GM23338 (cell line): ENCODE results near the gene MFN1. TPM values are rescaled to one million over a fixed set of nuclear protein-coding genes. Genes with fewer than 3 reads are reported as not detected.

Experiments
- ATAC-seq: fragments of 200-7000 bp; cut with Tn5 transposase; 3 replicates; pipeline ENCODE4 v1.9.1; 2020
- DNase-seq: peaks from one replicate; pipeline ENCODE4 v3.0.0-alpha.2; 2015; ENCODE audit warnings: low spot score
- H2AFZ ChIP-seq: fragments of 200-600 bp; sonication (generic); 2 replicates; pipeline ENCODE4 v1.8.0; 2016; ENCODE audit warnings: antibody characterized with exemption, mild to moderate bottlenecking, moderate library complexity
- H3F3A ChIP-seq: fragments of 200-600 bp; sonication (generic); replicated peaks from 2 replicates; pipeline ENCODE4 v1.8.0; 2017; ENCODE audit warnings: antibody characterized with exemption, mixed run types, low read depth
- H3K27ac ChIP-seq: fragments of 200-600 bp; sonication (generic); 2 replicates; pipeline ENCODE4 v1.6.1; 2016; ENCODE audit warnings: low read depth
- H3K27me3 ChIP-seq: fragments of 200-600 bp; sonication (generic); 2 replicates; pipeline ENCODE4 v1.8.0; 2016; ENCODE audit warnings: mild to moderate bottlenecking, mixed run types, moderate library complexity; ENCODE audit not compliant: insufficient read depth
- H3K36me3 ChIP-seq: fragments of 200-600 bp; sonication (generic); 2 replicates; pipeline ENCODE4 v1.8.0; 2016; ENCODE audit warnings: mild to moderate bottlenecking; ENCODE audit not compliant: insufficient read depth
- H3K4me1 ChIP-seq: fragments of 200-600 bp; sonication (generic); 2 replicates; pipeline ENCODE4 v1.8.0; 2016; ENCODE audit warnings: mild to moderate bottlenecking, moderate library complexity; ENCODE audit not compliant: insufficient read depth
- H3K4me2 ChIP-seq: fragments of 200-600 bp; sonication (generic); 2 replicates; pipeline ENCODE4 v1.7.1; 2017; ENCODE audit warnings: mixed run types
- H3K4me3 ChIP-seq: fragments of 200-600 bp; sonication (generic); 2 replicates; pipeline ENCODE4 v1.6.1; 2016; ENCODE audit warnings: mixed run types
- H3K79me2 ChIP-seq: fragments of 200-600 bp; sonication (generic); replicated peaks from 2 replicates; pipeline ENCODE4 v1.8.0; 2017; ENCODE audit warnings: mild to moderate bottlenecking; ENCODE audit not compliant: insufficient read depth
- H3K9me2 ChIP-seq: fragments of 200-600 bp; sonication (generic); 2 replicates; pipeline ENCODE4 v1.8.0; 2017; ENCODE audit not compliant: insufficient read depth
- H4K20me1 ChIP-seq: fragments of 200-600 bp; sonication (generic); replicated peaks from 2 replicates; pipeline ENCODE4 v1.8.0; 2017; ENCODE audit warnings: mild to moderate bottlenecking; ENCODE audit not compliant: insufficient read depth
- H3K27ac Mint-ChIP-seq: 2 replicates; pipeline ENCODE4 v1.8.0; 2020; ENCODE audit warnings: inconsistent platforms, mild to moderate bottlenecking, moderate library complexity, mixed read lengths
- H3K27me3 Mint-ChIP-seq: 3 replicates; pipeline ENCODE4 v1.8.0; 2022; ENCODE audit warnings: low read depth, mild to moderate bottlenecking, moderate library complexity, mixed read lengths, inconsistent platforms; ENCODE audit not compliant: insufficient read depth, poor library complexity
- H3K36me3 Mint-ChIP-seq: 3 replicates; pipeline ENCODE4 v1.8.0; 2021; ENCODE audit warnings: low read depth, mild to moderate bottlenecking, inconsistent platforms, moderate library complexity, mixed read lengths
- H3K4me1 Mint-ChIP-seq: 3 replicates; pipeline ENCODE4 v1.8.0; 2020; ENCODE audit warnings: mild to moderate bottlenecking, inconsistent platforms, mixed read lengths
- H3K4me3 Mint-ChIP-seq: 3 replicates; pipeline ENCODE4 v1.8.0; 2021; ENCODE audit warnings: moderate library complexity, mild to moderate bottlenecking, inconsistent platforms, mixed read lengths
- H3K9me3 Mint-ChIP-seq: 3 replicates; pipeline ENCODE4 v1.8.0; 2020; ENCODE audit warnings: moderate library complexity, mild to moderate bottlenecking, inconsistent platforms, mixed read lengths
- CREB1 ChIP-seq: fragments of 250-450 bp; sonication (Bioruptor Pico); IDR thresholded peaks from 2 replicates; pipeline ENCODE4 v1.5.0; 2020; ENCODE audit warnings: low read depth, mild to moderate bottlenecking, moderate library complexity
- EZH2 ChIP-seq: fragments of 200-600 bp; sonication (generic); IDR thresholded peaks from one replicate; pipeline ENCODE4 v1.8.0; 2017; ENCODE audit warnings: antibody characterized with exemption, mild to moderate bottlenecking, low read depth; ENCODE audit not compliant: unreplicated experiment
- EZH2phosphoT487 ChIP-seq: fragments of 200-600 bp; sonication (generic); IDR thresholded peaks from one replicate; pipeline ENCODE4 v1.8.1; 2018; ENCODE audit warnings: antibody characterized with exemption; ENCODE audit not compliant: unreplicated experiment
- JUNB ChIP-seq: IDR thresholded peaks from one replicate; pipeline ENCODE4 v1.6.1; 2016; ENCODE audit warnings: antibody characterized with exemption; ENCODE audit not compliant: unreplicated experiment
- NANOG ChIP-seq: IDR thresholded peaks from 2 replicates; pipeline ENCODE4 v1.6.1; 2016; ENCODE audit warnings: antibody characterized with exemption, borderline replicate concordance
- POLR2AphosphoS5 ChIP-seq: IDR thresholded peaks from 2 replicates; pipeline ENCODE4 v1.6.1; 2016; ENCODE audit warnings: antibody characterized with exemption, low read depth
- STAT1 ChIP-seq: IDR thresholded peaks from one replicate; pipeline ENCODE4 v1.6.1; 2016; ENCODE audit warnings: antibody characterized with exemption; ENCODE audit not compliant: unreplicated experiment
- ZNF114 ChIP-seq: fragments of 250-450 bp; sonication (Bioruptor Pico); IDR thresholded peaks from 2 replicates; pipeline ENCODE4 v1.5.0; 2020; ENCODE audit warnings: mild to moderate bottlenecking, moderate library complexity
- ZNF331 ChIP-seq: fragments of 250-450 bp; sonication (Bioruptor Pico); IDR thresholded peaks from 2 replicates; pipeline ENCODE4 v1.5.0; 2020; ENCODE audit warnings: low read depth, mild to moderate bottlenecking, moderate library complexity
- polyA plus RNA-seq: library from polyadenylated mRNA; unstranded; fragments of >200 nt; fragmentation: Nextera tagmentation; extraction: Ambion mirVana; gene quantifications from 2 replicates; pipeline ENCODE4 v1.2.1, GENCODE V29; 2016
- total RNA-seq: library from RNA; depleted of rRNA; stranded (reverse); fragments of >200 nt; shearing (Covaris generic); gene quantifications from 2 replicates; pipeline ENCODE4 v1.2.3, GENCODE V29; 2014
- TF ChIP-seq, protein P1 (sequence below): IDR thresholded peaks from one replicate; pipeline ENCODE4 v1.6.1; 2018; ENCODE audit warnings: antibody characterized with exemption; ENCODE audit not compliant: unreplicated experiment
- TF ChIP-seq, protein P2 (sequence below), 2 experiments: fragments of 200-600 bp in 1 of 2; sonication (generic) in 1 of 2; conservative IDR thresholded peaks; 2 replicates each; pipeline versions ENCODE4 v1.5.1 to v1.6.1; 2016 to 2017; ENCODE audit warnings: antibody characterized with exemption in 2 of 2, low read depth in 2 of 2, mild to moderate bottlenecking in 2 of 2, moderate library complexity in 1 of 2

MFN1 gene
- total and polyA plus RNA-seq, 2 experiments from 2014 or later = 16.1 to 36.2 TPM

DNA sequence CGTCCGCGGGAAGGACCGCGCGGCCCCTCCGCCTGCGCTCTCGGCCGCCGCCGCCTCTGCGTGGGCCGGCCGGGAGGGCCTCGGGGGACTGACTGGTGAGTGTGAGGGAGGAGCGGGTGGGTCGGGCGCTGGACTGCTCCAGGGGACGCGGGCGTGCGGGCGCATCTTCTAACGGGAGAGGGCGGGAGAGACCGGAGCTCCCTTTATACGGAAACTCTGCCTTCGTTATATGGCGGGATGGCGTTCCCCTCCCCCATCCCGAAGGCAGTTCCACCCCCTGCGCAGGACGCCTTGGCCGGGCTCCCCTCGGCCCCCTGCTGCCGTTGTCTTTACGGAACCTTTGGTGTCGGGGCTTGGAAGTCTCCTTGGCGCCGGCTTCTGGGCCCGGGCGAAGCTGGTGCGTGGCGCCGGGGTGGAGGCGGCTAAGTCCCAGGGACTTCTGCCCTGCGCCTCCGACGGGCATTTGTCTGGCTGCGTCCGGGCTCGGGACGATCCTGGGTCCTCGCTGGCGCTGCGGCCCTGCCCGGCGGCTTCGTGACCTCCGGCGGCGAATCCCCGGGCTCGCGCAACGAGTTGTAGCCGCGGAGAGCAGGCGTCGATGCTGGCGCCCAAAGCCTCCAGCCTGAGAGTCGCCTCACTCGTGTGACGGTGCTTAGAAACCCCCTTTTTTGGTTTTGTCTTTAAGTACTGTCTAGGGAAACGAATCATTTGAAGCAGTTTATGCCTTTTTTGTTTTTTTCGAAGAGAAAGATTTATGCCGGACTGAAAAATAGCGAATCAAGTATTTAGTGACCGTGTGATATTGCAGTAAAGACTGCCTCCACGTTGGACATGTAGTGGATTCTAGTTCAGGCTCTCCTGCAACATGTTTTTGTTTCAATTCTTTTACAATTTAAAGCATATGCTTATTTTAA lies 24.1 kb upstream of the MFN1 start:
- Histone ChIP-seq H3K27ac (peak overlapping the region; percentile 78; the same call in 1 of the 2 replicates), H2AFZ (peak overlapping the region; percentile 53), H4K20me1 (peaks cover 11% of the 10 kb centered on the region), H3F3A (no peaks in the 10 kb centered on the region), H3K4me2 (peak overlapping the region; percentile 96), H3K4me3 (peak overlapping the region; percentile 80), H3K27me3 (peaks cover 6% of the 10 kb centered on the region; the same call in 1 of the 2 replicates), H3K9me2 (no peaks in the 10 kb centered on the region), H3K79me2 (peaks cover 49% of the 10 kb centered on the region), H3K4me1 (peaks cover 22% of the 10 kb centered on the region), H3K36me3 (peaks cover 4% of the 10 kb centered on the region; the same call in 1 of the 2 replicates)
- H3K4me3 Mint-ChIP-seq = peak overlapping the region; percentile 89
- peak; percentile 81 for DNase-seq
- peaks cover 16% of the 10 kb centered on the region for H3K36me3 Mint-ChIP-seq
- peak overlapping the region; percentile 84 for H3K27ac Mint-ChIP-seq
- H3K27me3 Mint-ChIP-seq = peaks cover 6% of the 10 kb centered on the region
- H3K4me1 Mint-ChIP-seq = peaks cover 18% of the 10 kb centered on the region
- ATAC-seq = peak; percentile 37
- TF ChIP-seq STAT1 (no peak), EZH2phosphoT487 (no peak), ZNF114 (no peak), JUNB (no peak)
- TF ChIP-seq, protein P1, sequence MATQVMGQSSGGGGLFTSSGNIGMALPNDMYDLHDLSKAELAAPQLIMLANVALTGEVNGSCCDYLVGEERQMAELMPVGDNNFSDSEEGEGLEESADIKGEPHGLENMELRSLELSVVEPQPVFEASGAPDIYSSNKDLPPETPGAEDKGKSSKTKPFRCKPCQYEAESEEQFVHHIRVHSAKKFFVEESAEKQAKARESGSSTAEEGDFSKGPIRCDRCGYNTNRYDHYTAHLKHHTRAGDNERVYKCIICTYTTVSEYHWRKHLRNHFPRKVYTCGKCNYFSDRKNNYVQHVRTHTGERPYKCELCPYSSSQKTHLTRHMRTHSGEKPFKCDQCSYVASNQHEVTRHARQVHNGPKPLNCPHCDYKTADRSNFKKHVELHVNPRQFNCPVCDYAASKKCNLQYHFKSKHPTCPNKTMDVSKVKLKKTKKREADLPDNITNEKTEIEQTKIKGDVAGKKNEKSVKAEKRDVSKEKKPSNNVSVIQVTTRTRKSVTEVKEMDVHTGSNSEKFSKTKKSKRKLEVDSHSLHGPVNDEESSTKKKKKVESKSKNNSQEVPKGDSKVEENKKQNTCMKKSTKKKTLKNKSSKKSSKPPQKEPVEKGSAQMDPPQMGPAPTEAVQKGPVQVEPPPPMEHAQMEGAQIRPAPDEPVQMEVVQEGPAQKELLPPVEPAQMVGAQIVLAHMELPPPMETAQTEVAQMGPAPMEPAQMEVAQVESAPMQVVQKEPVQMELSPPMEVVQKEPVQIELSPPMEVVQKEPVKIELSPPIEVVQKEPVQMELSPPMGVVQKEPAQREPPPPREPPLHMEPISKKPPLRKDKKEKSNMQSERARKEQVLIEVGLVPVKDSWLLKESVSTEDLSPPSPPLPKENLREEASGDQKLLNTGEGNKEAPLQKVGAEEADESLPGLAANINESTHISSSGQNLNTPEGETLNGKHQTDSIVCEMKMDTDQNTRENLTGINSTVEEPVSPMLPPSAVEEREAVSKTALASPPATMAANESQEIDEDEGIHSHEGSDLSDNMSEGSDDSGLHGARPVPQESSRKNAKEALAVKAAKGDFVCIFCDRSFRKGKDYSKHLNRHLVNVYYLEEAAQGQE = no peak
- no peaks in the 10 kb centered on the region for H3K9me3 Mint-ChIP-seq

DNA sequence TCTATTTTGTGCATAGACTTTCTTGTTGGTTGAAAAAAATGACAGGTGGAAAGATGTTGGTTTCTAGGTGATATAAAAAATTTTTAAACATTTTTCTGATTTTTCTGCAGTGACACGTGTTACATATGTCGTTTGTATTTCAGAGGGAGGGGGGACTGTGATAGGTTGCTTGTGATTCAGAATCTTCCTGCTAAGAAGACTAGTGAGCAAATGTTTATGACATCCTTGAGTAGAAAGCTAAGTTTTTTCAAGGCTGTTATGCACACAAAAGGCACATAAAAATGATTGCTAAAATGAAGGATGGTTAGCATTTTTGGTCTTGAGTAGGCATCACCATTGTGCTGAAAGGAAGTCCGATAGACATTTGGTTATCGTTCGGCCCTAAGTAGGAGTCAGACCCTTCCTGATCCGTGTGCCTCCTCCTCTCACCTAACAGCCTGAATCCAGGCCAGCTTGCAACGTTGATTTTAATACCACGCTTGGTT lies 23.2 kb upstream of the MFN1 start:
- H3K27ac Mint-ChIP-seq = no peak overlapping the region
- peaks cover 49% of the 10 kb centered on the region for H3K79me2 ChIP-seq
- TF ChIP-seq CREB1 (CRISPR knock-in tag) (no peak), NANOG (no peak), STAT1 (no peak), EZH2phosphoT487 (no peak), POLR2AphosphoS5 (no peak), EZH2 (no peak), ZNF331 (CRISPR knock-in tag) (no peak)
- TF ChIP-seq, protein P1 = no peak
- TF ChIP-seq, protein P2, sequence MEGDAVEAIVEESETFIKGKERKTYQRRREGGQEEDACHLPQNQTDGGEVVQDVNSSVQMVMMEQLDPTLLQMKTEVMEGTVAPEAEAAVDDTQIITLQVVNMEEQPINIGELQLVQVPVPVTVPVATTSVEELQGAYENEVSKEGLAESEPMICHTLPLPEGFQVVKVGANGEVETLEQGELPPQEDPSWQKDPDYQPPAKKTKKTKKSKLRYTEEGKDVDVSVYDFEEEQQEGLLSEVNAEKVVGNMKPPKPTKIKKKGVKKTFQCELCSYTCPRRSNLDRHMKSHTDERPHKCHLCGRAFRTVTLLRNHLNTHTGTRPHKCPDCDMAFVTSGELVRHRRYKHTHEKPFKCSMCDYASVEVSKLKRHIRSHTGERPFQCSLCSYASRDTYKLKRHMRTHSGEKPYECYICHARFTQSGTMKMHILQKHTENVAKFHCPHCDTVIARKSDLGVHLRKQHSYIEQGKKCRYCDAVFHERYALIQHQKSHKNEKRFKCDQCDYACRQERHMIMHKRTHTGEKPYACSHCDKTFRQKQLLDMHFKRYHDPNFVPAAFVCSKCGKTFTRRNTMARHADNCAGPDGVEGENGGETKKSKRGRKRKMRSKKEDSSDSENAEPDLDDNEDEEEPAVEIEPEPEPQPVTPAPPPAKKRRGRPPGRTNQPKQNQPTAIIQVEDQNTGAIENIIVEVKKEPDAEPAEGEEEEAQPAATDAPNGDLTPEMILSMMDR (conservative IDR thresholded peaks at IDR 0.05; ENCODE audit: low read depth in 2 of 2) = no peak

More for the DNA sequence above, 23.2 kb upstream of the MFN1 start:
- Histone ChIP-seq H3K9me2 (no peaks in the 10 kb centered on the region), H3K4me3 (peak overlapping the region; percentile 80), H4K20me1 (peaks cover 11% of the 10 kb centered on the region), H3K27me3 (peaks cover 6% of the 10 kb centered on the region; the same call in 1 of the 2 replicates), H3F3A (no peaks in the 10 kb centered on the region), H3K4me2 (peak overlapping the region; percentile 96), H2AFZ (no peak overlapping the region), H3K4me1 (peaks cover 22% of the 10 kb centered on the region), H3K27ac (no peak overlapping the region), H3K36me3 (peaks cover 10% of the 10 kb centered on the region; the same call in 1 of the 2 replicates)
- DNase-seq (no peak), ATAC-seq (no peak)
- H3K36me3 Mint-ChIP-seq = peaks cover 23% of the 10 kb centered on the region
- peaks cover 6% of the 10 kb centered on the region for H3K27me3 Mint-ChIP-seq
- H3K4me3 Mint-ChIP-seq = peak overlapping the region; percentile 89
- no peaks in the 10 kb centered on the region for H3K9me3 Mint-ChIP-seq
- peaks cover 18% of the 10 kb centered on the region for H3K4me1 Mint-ChIP-seq
